IMR-90 (cell line): ENCODE measurements around the gene GALC. TPM values are rescaled to one million over a fixed set of nuclear protein-coding genes. Genes with fewer than 3 reads are reported as not detected.

Experiments
- ATAC-seq: fragments of 200-7000 bp; cut with Tn5 transposase; 2 replicates; pipeline ENCODE4 v1.9.1; 2020; ENCODE audit warnings: low read depth, mild to moderate bottlenecking, moderate library complexity
- BruUV-seq: library from RNA; stranded (reverse); fragments of 400-500 nt; replicated peaks from 2 replicates; lab custom pipeline; 2021; lab: Mats Ljungman, UMichigan
- CTCF ChIA-PET: fragments of 300-600 bp; formaldehyde crosslinking; extraction: SDS; loops from one replicate; lab custom pipeline; 2021; ENCODE audit warnings: antibody characterized with exemption; lab: Yijun Ruan, JAX
- POLR2A ChIA-PET: fragments of 300-600 bp; sonication (Branson Sonifier 250); formaldehyde crosslinking; loops from one replicate; lab custom pipeline; 2022; ENCODE audit warnings: antibody characterized with exemption; ENCODE audit not compliant: unreplicated experiment; lab: Charles Lee
- DNase-seq: peaks from one replicate; pipeline ENCODE4 v3.0.0; 2013
- H2AFZ ChIP-seq: replicated peaks from 2 replicates; pipeline ENCODE3; 2013; ENCODE audit warnings: low read length, mild to moderate bottlenecking; ENCODE audit not compliant: poor library complexity
- H2AK5ac ChIP-seq: 2 replicates; pipeline ENCODE4 v1.6.1; 2013; ENCODE audit warnings: low read depth, low read length, inconsistent platforms
- H2AK9ac ChIP-seq: replicated peaks from 2 replicates; pipeline ENCODE3; 2013; ENCODE audit warnings: mild to moderate bottlenecking, low read depth, low read length, moderate library complexity; ENCODE audit not compliant: poor library complexity
- H2BK120ac ChIP-seq: 2 replicates; pipeline ENCODE4 v1.6.1; 2013; ENCODE audit warnings: low read depth, low read length, inconsistent platforms
- H2BK15ac ChIP-seq: 3 replicates; pipeline ENCODE4 v1.6.1; 2013; ENCODE audit warnings: low read depth, low read length, inconsistent platforms
- H2BK20ac ChIP-seq: 2 replicates; pipeline ENCODE4 v1.6.1; 2013; ENCODE audit warnings: low read depth, mild to moderate bottlenecking, inconsistent platforms, low read length, moderate library complexity
- H2BK5ac ChIP-seq: 2 replicates; pipeline ENCODE4 v1.6.1; 2013; ENCODE audit warnings: mild to moderate bottlenecking, low read depth, low read length, inconsistent platforms; ENCODE audit not compliant: poor library complexity, severe bottlenecking
- H3K14ac ChIP-seq: replicated peaks from 2 replicates; pipeline ENCODE4 v1.6.1; 2013; ENCODE audit warnings: low read depth, low read length, inconsistent platforms
- H3K18ac ChIP-seq: 2 replicates; pipeline ENCODE4 v1.6.1; 2013; ENCODE audit warnings: low read depth, low read length, control low read depth
- H3K23ac ChIP-seq: 2 replicates; pipeline ENCODE4 v1.6.1; 2013; ENCODE audit warnings: low read depth, low read length, inconsistent platforms
- H3K27ac ChIP-seq: 2 replicates; pipeline ENCODE4 v1.5.1; 2013; ENCODE audit warnings: mild to moderate bottlenecking, control low read depth, low read length; ENCODE audit not compliant: insufficient read depth
- H3K27me3 ChIP-seq: 2 replicates; pipeline ENCODE4 v1.6.1; 2013; ENCODE audit warnings: low read length; ENCODE audit not compliant: control insufficient read depth, insufficient read depth
- H3K36me3 ChIP-seq: 2 replicates; pipeline ENCODE4 v1.6.1; 2013; ENCODE audit warnings: low read length, mixed read lengths; ENCODE audit not compliant: control insufficient read depth, insufficient read depth
- H3K4ac ChIP-seq: 2 replicates; pipeline ENCODE4 v1.6.1; 2013; ENCODE audit warnings: low read depth, low read length, inconsistent platforms
- H3K4me1 ChIP-seq: 2 replicates; pipeline ENCODE4 v1.6.1; 2013; ENCODE audit warnings: low read length, mixed read lengths; ENCODE audit not compliant: control insufficient read depth, insufficient read depth
- H3K4me2 ChIP-seq: 2 replicates; pipeline ENCODE4 v1.6.1; 2013; ENCODE audit warnings: low read depth, mild to moderate bottlenecking, control low read depth, low read length, moderate library complexity
- H3K4me3 ChIP-seq: 2 replicates; pipeline ENCODE4 v1.5.1; 2013; ENCODE audit warnings: low read depth, mild to moderate bottlenecking, control low read depth, low read length, moderate library complexity; ENCODE audit not compliant: insufficient read depth
- H3K56ac ChIP-seq: 2 replicates; pipeline ENCODE4 v1.6.1; 2013; ENCODE audit warnings: low read length, inconsistent platforms; ENCODE audit not compliant: insufficient read depth; ENCODE audit errors: extremely low read depth
- H3K79me1 ChIP-seq, 2 experiments: 2 replicates each; pipeline ENCODE4 v1.6.1; 2013; ENCODE audit warnings: low read length in 2 of 2, inconsistent platforms in 1 of 2, low read depth in 1 of 2
- H3K9ac ChIP-seq: 2 replicates; pipeline ENCODE4 v1.6.1; 2013; ENCODE audit warnings: low read depth, low read length, control low read depth
- H3K9me1 ChIP-seq: 2 replicates; pipeline ENCODE4 v1.6.1; 2013; ENCODE audit warnings: low read length, inconsistent platforms; ENCODE audit not compliant: insufficient read depth
- H3K9me3 ChIP-seq: 2 replicates; pipeline ENCODE4 v1.6.1; 2013; ENCODE audit warnings: low read length; ENCODE audit not compliant: control insufficient read depth, insufficient read depth
- H4K20me1 ChIP-seq: 2 replicates; pipeline ENCODE4 v1.6.1; 2013; ENCODE audit warnings: low read length, inconsistent platforms; ENCODE audit not compliant: insufficient read depth
- H4K5ac ChIP-seq: 2 replicates; pipeline ENCODE4 v1.6.1; 2013; ENCODE audit warnings: mild to moderate bottlenecking, low read depth, low read length, control low read depth
- H4K8ac ChIP-seq, 2 experiments: 2 replicates each; pipeline ENCODE4 v1.6.1; 2013; ENCODE audit warnings: low read depth in 2 of 2, low read length in 2 of 2, control low read depth in 1 of 2, inconsistent platforms in 1 of 2
- H4K91ac ChIP-seq: 2 replicates; pipeline ENCODE4 v1.6.1; 2013; ENCODE audit warnings: low read depth, low read length, inconsistent platforms; ENCODE audit not compliant: insufficient read depth
- RCOR1 ChIP-seq: IDR thresholded peaks from 2 replicates; pipeline ENCODE4 v1.6.1; 2012; ENCODE audit warnings: mild to moderate bottlenecking, low read length, improper control_type of control experiment; ENCODE audit not compliant: insufficient replicate concordance
- WGBS, 2 experiments: methylation state at CpG; one replicate each; pipeline versions ENCODE4 v1.1.5 to v1.1.7; 2013; ENCODE audit warnings: missing lambda C conversion rate in 2 of 2; ENCODE audit not compliant: insufficient read length in 1 of 2; ENCODE audit errors: extremely low coverage in 2 of 2; 5-methylcytosine and 5-hydroxymethylcytosine counted together
- dilution Hi-C: fragments of 300-500 bp; cut with HindIII; formaldehyde crosslinking; loops from one replicate; pipeline ENCODE4 v1.14.3; 2018; ENCODE audit warnings: low sequenced_read_pairs; ENCODE audit not compliant: unreplicated experiment
- in situ Hi-C: fragments of 300-500 bp; cut with MboI; formaldehyde crosslinking; loops from 3 replicates; pipeline ENCODE4 v1.14.3; 2019; ENCODE audit warnings: low sequenced_read_pairs, inconsistent platforms, mixed read lengths
- intact Hi-C: fragments of 100-400 bp; cut with micrococcal nuclease; formaldehyde crosslinking; loops from 2 replicates; pipeline ENCODE4 v1.10.0; 2022
- polyA plus RNA-seq, 3 experiments: library from polyadenylated mRNA; depleted of rRNA; stranded (reverse); fragments of >200 nt; gene quantifications; 2 replicates each; pipeline ENCODE4 v1.2.3, GENCODE V29; 2012; ENCODE audit warnings: low replicate concordance in 1 of 3
- total RNA-seq: library from RNA; depleted of rRNA; stranded (reverse); fragments of >200 nt; gene quantifications from 2 replicates; pipeline ENCODE4 v1.2.3, GENCODE V29; 2012
- TF ChIP-seq, protein P1 (sequence below): fragments of 150-350 bp; IDR thresholded peaks from 2 replicates; pipeline ENCODE4 v1.6.1; 2017; ENCODE audit warnings: mild to moderate bottlenecking, antibody characterized with exemption, low read length, low read depth

GALC gene
- total and polyA plus RNA-seq, 2 of the 4 experiments (the other 2 are of a cell fraction): 6.3 to 7.9 TPM

DNA sequence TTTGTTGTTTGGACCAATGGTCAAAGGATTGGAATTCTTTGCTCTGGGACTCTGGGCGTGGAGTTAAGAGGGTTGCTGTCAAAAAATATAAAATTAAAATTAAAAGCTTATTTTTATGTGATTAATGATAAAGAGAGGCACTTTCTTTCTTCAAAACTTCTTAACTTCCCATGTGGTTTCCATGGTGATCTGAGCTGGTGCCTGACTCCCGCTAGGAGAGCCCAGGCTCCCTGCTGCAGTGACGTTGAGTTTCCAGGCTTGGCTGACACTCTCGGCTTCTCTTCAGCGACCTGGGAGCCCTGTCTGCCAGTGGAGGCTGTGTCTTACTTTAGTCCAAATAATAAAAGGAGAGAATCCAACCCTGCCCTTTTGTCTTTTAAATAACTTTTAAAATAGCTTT lies 84.4 kb downstream of the GALC start:
- H2BK15ac ChIP-seq: no peak overlapping the region
- H3K36me3 ChIP-seq: no peaks in the 10 kb centered on the region
- 0 out of 2 replicates have a peak, but pooled peaks cover 1% of the 10 kb centered on the region for H3K9me3 ChIP-seq
- H3K4me2 ChIP-seq: no peak overlapping the region
- H3K18ac ChIP-seq: no peak overlapping the region
- H3K27me3 ChIP-seq: no peaks in the 10 kb centered on the region
- no peak overlapping the region for H4K8ac ChIP-seq
- no peaks in the 10 kb centered on the region for H4K20me1 ChIP-seq
- DNase-seq (no peak), ATAC-seq (no peak)
- no peak overlapping the region for H3K9ac ChIP-seq
- in situ Hi-C loops: no loop called here
- no peak overlapping the region for H2AFZ ChIP-seq
- no peak overlapping the region for H3K14ac ChIP-seq
- no peak overlapping the region for H3K56ac ChIP-seq
- H4K91ac ChIP-seq: no peak overlapping the region
- CTCF ChIA-PET: no interaction called here
- no peak overlapping the region for H4K5ac ChIP-seq
- H2AK5ac ChIP-seq: no peak overlapping the region
- TF ChIP-seq, protein P1, sequence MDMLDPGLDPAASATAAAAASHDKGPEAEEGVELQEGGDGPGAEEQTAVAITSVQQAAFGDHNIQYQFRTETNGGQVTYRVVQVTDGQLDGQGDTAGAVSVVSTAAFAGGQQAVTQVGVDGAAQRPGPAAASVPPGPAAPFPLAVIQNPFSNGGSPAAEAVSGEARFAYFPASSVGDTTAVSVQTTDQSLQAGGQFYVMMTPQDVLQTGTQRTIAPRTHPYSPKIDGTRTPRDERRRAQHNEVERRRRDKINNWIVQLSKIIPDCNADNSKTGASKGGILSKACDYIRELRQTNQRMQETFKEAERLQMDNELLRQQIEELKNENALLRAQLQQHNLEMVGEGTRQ: no peak
- no peak for TF ChIP-seq RCOR1
- no peaks in the 10 kb centered on the region for H3K4me1 ChIP-seq
- no peak overlapping the region for H3K23ac ChIP-seq
- intact Hi-C loops: no loop called here
- BruUV-seq: no TSS peak
- no peak overlapping the region for H2BK20ac ChIP-seq
- H3K27ac ChIP-seq: no peak overlapping the region
- H3K4me3 ChIP-seq: no peak overlapping the region
- whole genome bisulfite sequencing, 2 experiments: no CpG with 5 or more reads among the region's 5 CpGs
- H3K9me1 ChIP-seq: no peaks in the 10 kb centered on the region
- dilution Hi-C loops: no loop called here
- no peak overlapping the region for H3K4ac ChIP-seq
- no peak overlapping the region for H2BK120ac ChIP-seq
- no peak overlapping the region for H2AK9ac ChIP-seq
- no peaks in the 10 kb centered on the region for H3K79me1 ChIP-seq
- POLR2A ChIA-PET: no interaction called here
- no peak overlapping the region for H2BK5ac ChIP-seq
